Brain microvascular endothelial cell (primary cell): ENCODE measurements around the gene BRD3OS.

Experiments
- DNase-seq: peaks from one replicate; pipeline ENCODE4 v3.0.0-alpha.2; 2020
- H3K27ac ChIP-seq: fragments of 250-450 bp; sonication (Bioruptor Pico); 2 replicates; pipeline ENCODE4 v1.5.1; 2020; ENCODE audit warnings: mild to moderate bottlenecking, moderate library complexity
- H3K27me3 ChIP-seq: fragments of 250-450 bp; sonication (Bioruptor Pico); replicated peaks from 2 replicates; pipeline ENCODE4 v1.5.1; 2020; ENCODE audit warnings: mild to moderate bottlenecking
- H3K36me3 ChIP-seq: fragments of 250-450 bp; sonication (Bioruptor Pico); replicated peaks from 2 replicates; pipeline ENCODE4 v1.5.1; 2020; ENCODE audit warnings: mild to moderate bottlenecking
- H3K4me3 ChIP-seq: 2 replicates; pipeline ENCODE4 v1.5.1; 2011; ENCODE audit warnings: low read depth, mild to moderate bottlenecking, control low read depth, low read length, moderate library complexity
- in situ Hi-C: cut with HindIII; loops from 2 replicates; pipeline ENCODE4 v1.10.0; 2017; ENCODE audit warnings: low sequenced_read_pairs, low pct_ligation_motif_present
- TF ChIP-seq, protein P1 (sequence below): IDR thresholded peaks from 2 replicates; pipeline ENCODE4 v1.5.1; 2011; ENCODE audit warnings: low read depth, mild to moderate bottlenecking, moderate library complexity, low read length, control low read depth, inconsistent platforms; ENCODE audit errors: missing control alignments

Gene BRD3OS

DNA sequence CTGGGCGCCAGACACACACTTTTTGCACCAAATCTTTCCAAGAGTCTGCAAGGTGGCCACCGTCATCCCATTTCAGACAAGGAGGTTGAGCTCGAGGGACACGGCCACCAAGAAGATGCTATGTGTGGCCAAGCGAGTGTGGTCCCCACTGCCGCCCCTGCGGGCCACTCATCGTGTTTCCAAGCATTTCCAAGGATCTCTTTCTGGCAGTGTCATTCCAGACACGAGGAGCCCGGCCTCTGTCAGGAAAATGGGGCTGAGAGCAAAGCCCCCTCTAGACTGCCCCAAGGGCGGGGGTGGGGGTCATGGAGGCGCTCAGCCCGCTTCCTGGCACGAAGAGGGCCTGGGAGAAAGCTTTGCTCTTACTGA is 43.7 kb upstream of the BRD3OS start:
- TF ChIP-seq, protein P1, sequence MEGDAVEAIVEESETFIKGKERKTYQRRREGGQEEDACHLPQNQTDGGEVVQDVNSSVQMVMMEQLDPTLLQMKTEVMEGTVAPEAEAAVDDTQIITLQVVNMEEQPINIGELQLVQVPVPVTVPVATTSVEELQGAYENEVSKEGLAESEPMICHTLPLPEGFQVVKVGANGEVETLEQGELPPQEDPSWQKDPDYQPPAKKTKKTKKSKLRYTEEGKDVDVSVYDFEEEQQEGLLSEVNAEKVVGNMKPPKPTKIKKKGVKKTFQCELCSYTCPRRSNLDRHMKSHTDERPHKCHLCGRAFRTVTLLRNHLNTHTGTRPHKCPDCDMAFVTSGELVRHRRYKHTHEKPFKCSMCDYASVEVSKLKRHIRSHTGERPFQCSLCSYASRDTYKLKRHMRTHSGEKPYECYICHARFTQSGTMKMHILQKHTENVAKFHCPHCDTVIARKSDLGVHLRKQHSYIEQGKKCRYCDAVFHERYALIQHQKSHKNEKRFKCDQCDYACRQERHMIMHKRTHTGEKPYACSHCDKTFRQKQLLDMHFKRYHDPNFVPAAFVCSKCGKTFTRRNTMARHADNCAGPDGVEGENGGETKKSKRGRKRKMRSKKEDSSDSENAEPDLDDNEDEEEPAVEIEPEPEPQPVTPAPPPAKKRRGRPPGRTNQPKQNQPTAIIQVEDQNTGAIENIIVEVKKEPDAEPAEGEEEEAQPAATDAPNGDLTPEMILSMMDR, result no peak
- no peaks in the 10 kb centered on the region for H3K27me3 ChIP-seq
- no peak for DNase-seq
- in situ Hi-C loops, result no loop called here
- H3K36me3 ChIP-seq, result no peaks in the 10 kb centered on the region
- H3K27ac ChIP-seq, result no peak overlapping the region
- H3K4me3 ChIP-seq, result no peak overlapping the region

DNA sequence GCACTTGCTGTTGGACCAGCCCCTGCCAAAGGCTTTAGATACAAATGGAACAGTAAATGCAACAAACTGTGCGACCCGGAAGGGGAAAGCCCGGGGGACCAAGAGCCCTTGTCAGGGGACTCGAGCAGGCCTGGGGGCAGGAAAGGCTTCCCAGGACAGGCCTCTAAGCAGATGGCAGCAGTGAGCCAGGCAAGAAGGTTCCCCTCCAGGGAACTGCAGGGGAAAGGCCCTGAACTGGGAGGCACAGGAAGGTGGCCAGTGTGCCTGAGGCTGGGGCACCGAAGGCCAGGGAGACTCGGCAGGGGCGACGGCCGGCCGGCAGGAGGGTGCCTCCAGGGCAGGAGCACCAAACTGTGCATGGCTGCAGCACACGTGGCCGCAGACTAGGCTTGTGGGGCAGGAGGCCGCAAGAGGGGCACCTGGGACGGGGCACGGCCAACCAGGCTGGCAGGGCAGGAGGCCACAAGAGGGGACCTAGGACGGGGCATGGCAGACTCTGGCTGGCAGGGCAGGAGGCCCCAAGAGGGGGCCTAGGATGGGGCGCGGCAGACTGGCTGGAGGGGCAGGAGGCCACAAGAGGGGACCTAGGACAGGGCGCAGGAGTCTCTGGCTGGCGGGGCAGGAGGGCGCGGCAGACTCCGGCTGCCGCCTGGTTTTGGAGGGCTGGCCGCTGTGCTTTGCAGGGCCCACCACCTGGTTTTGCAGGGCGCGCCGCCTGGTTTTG is 43.2 kb upstream of the BRD3OS start:
- no peak overlapping the region for H3K4me3 ChIP-seq
- no peaks in the 10 kb centered on the region for H3K27me3 ChIP-seq
- no peak for DNase-seq
- TF ChIP-seq, protein P1, result no peak
- in situ Hi-C loops, result no loop called here
- no peaks in the 10 kb centered on the region for H3K36me3 ChIP-seq
- no peak overlapping the region for H3K27ac ChIP-seq

DNA sequence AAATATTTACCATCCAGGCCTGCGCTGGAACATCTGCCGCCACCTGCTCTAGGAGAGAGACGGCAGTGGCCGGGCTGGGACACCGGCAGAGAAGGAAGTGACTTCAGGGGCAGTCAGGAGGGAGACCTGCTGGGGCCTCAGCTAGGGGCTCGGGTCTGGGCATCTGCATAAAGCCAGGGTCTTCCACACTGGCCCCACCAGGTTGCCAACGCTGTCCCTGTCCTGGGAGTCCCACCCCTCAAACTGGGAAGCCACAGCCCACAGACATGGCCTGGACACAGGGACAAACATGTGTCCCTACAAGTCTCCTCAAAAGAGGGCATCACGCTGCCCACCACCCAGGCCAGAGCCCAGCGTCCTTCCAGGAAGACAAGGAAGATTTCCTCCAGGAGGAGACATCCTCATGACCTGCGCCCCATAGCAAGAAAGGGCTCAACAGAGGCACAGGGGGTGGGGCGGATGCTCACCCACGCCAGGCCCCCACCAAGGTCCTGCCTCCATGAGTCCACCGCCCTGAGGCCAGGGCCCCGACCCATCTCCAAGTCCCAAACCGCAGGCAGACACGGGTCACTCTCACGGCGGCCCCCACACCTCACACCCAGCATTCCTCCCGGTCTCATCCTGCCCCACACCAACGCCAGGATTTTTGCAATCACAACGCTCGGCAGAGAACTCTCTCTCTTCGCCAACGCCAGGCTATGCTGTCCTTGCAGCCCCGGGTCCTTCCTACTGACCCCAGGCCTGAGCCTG is 42.1 kb upstream of the BRD3OS start:
- no peak for DNase-seq
- Histone ChIP-seq H3K4me3 (no peak overlapping the region), H3K27me3 (no peaks in the 10 kb centered on the region), H3K27ac (no peak overlapping the region), H3K36me3 (no peaks in the 10 kb centered on the region)
- TF ChIP-seq, protein P1, result no peak
- in situ Hi-C loops, result no loop called here

DNA sequence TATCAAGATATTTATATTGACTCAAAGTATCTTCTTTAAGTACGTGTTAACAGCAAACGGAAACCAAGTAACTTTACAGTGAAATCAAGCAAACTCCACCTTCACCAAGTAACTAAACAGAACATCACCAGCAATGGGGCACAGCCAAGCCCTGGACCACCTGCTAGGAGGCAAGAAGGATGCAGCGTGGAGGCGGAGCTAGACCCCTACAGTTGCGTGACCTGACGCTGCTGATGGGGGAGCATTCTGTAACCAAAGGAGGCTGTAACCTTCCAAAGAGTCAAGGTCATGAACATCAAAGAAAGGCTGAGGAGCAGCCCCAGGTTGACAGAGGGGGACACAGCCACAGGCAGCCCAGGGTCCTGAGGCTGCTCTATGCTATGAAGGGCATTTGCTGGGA is 39.2 kb upstream of the BRD3OS start:
- Histone ChIP-seq H3K4me3 (no peak overlapping the region), H3K36me3 (no peaks in the 10 kb centered on the region), H3K27ac (no peak overlapping the region), H3K27me3 (no peaks in the 10 kb centered on the region)
- no peak for DNase-seq
- in situ Hi-C loops, result no loop called here
- TF ChIP-seq, protein P1, result no peak

DNA sequence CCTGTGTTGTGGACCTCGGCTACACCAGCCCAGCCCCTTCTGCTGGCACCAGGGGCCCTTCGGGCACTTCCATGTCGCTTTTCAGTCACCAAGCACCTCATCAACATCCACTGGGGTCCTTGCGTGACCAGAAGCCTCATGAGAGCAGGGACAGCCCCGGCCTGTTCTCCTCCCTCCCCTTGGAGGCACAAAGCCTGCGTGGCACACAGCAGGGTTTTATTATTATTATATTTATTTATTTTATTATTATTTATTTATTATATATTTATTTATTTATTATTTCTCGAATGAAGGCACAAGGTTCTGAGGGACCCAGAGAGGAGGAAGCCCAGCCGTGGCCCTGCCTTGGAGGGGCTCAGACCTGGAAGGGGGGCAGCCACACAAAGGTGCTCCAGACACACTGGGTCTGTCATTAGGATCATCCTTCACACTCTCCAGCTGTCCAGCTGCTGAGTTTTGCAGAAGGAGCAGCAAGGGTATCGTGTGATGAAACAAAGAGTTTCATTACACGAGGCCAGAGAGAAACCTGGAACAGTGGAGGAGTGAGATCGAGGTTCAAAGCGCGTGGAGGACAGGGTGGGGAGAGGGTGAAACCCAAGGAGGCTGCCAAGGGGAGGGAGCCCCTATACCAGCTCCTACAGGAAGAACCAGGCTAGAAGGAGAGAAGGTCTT is 38.4 kb upstream of the BRD3OS start:
- TF ChIP-seq, protein P1, result no peak
- Histone ChIP-seq H3K36me3 (no peaks in the 10 kb centered on the region), H3K27ac (no peak overlapping the region), H3K4me3 (no peak overlapping the region), H3K27me3 (no peaks in the 10 kb centered on the region)
- no peak for DNase-seq
- in situ Hi-C loops, result no loop called here
